Hepatocyte (in vitro differentiated cells): ENCODE data around the gene NEK9. TPM values are rescaled to one million over a fixed set of nuclear protein-coding genes. Genes with fewer than 3 reads are reported as not detected.
A peak's percentile ranks its signal among the peaks of the same experiment; 100 is the strongest.
"Not testable (repeated sequence)": the region's sequence is repeated elsewhere in the genome, so short reads cannot be mapped to it uniquely, and the experiment has no call there.

ENCODE experiments used
- DNase-seq: peaks from one replicate; pipeline ENCODE4 v3.0.0-alpha.2; 2016; ENCODE audit warnings: low spot score
- H2AFZ ChIP-seq: fragments of 200-600 bp; sonication (generic); 2 replicates; pipeline ENCODE4 v1.6.0; 2016; ENCODE audit warnings: antibody characterized with exemption, mild to moderate bottlenecking
- H3K27ac ChIP-seq: fragments of 200-600 bp; sonication (generic); 2 replicates; pipeline ENCODE4 v1.5.1; 2016; ENCODE audit warnings: mild to moderate bottlenecking
- H3K27me3 ChIP-seq: fragments of 200-600 bp; sonication (generic); 2 replicates; pipeline ENCODE4 v1.6.1; 2016
- H3K36me3 ChIP-seq: fragments of 200-600 bp; sonication (generic); replicated peaks from 2 replicates; pipeline ENCODE4 v1.5.1; 2016; ENCODE audit warnings: low read depth; ENCODE audit not compliant: insufficient read depth
- H3K4me1 ChIP-seq: fragments of 200-600 bp; sonication (generic); 2 replicates; pipeline ENCODE4 v1.5.1; 2016; ENCODE audit warnings: mild to moderate bottlenecking, moderate library complexity; ENCODE audit not compliant: insufficient read depth
- H3K4me2 ChIP-seq: fragments of 200-600 bp; sonication (generic); 2 replicates; pipeline ENCODE4 v1.6.0; 2016
- H3K4me3 ChIP-seq: fragments of 200-600 bp; sonication (generic); 2 replicates; pipeline ENCODE4 v1.5.1; 2016; ENCODE audit warnings: mild to moderate bottlenecking
- H3K79me2 ChIP-seq: fragments of 200-600 bp; sonication (generic); 2 replicates; pipeline ENCODE4 v1.6.0; 2017; ENCODE audit warnings: mild to moderate bottlenecking
- H3K9me2 ChIP-seq: fragments of 200-600 bp; sonication (generic); replicated peaks from 2 replicates; pipeline ENCODE4 v1.6.0; 2017; ENCODE audit warnings: mild to moderate bottlenecking; ENCODE audit not compliant: insufficient read depth
- H3K9me3 ChIP-seq: fragments of 200-600 bp; sonication (generic); 2 replicates; pipeline ENCODE4 v1.5.1; 2016; ENCODE audit warnings: low read depth, mild to moderate bottlenecking
- H4K20me1 ChIP-seq: fragments of 200-600 bp; sonication (generic); 2 replicates; pipeline ENCODE4 v1.6.0; 2016; ENCODE audit warnings: mild to moderate bottlenecking; ENCODE audit not compliant: insufficient read depth, poor library complexity, severe bottlenecking
- CTCF ChIP-seq: fragments of 200-600 bp; sonication (generic); IDR thresholded peaks from 2 replicates; pipeline ENCODE4 v1.5.1; 2016; ENCODE audit warnings: antibody characterized with exemption, mild to moderate bottlenecking; ENCODE audit not compliant: poor library complexity
- EZH2 ChIP-seq: fragments of 200-600 bp; sonication (generic); IDR thresholded peaks from 2 replicates; pipeline ENCODE4 v1.6.1; 2016; ENCODE audit warnings: antibody characterized with exemption, mild to moderate bottlenecking, borderline replicate concordance
- EZH2phosphoT487 ChIP-seq: fragments of 200-600 bp; sonication (generic); IDR thresholded peaks from one replicate; pipeline ENCODE4 v1.6.1; 2018; ENCODE audit warnings: antibody characterized with exemption, mild to moderate bottlenecking, low read depth, moderate library complexity; ENCODE audit not compliant: unreplicated experiment, severe bottlenecking
- WGBS: methylation state at CpG from one replicate; pipeline ENCODE4 v1.1.6; 2016; ENCODE audit warnings: low lambda C conversion rate; ENCODE audit errors: missing lambda C conversion rate; 5-methylcytosine and 5-hydroxymethylcytosine counted together
- polyA plus RNA-seq: library from polyadenylated mRNA; unstranded; fragments of >200 nt; fragmentation: Nextera tagmentation; extraction: Ambion mirVana; gene quantifications from 2 replicates; pipeline ENCODE4 v1.2.1, GENCODE V29; 2016
- total RNA-seq: library from RNA; depleted of rRNA; stranded (reverse); fragments of >200 nt; gene quantifications from 2 replicates; pipeline ENCODE4 v1.2.3, GENCODE V29; 2014

Gene NEK9
- total and polyA plus RNA-seq, 2 experiments from 2014 or later: 8.8 to 21.1 TPM

DNA sequence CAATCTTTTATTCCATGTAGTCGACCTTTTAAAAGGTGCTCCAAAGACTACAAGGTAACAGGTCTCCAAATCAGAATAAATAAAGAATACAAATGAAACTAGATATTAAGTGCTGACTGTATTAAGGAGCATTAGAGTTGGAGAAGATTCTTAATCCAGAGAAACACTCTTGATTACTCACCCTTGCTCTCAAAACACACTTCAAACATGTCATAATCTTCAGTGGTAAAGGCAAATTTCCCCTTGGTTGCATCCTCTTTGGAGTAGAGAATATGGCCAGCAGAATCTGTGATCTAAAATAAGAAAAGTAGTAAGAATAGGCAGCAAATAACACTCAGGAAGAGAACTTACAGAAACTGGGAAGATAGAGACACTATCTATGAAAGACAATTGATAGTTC is 25.0 kb upstream of the NEK9 start:
- no peak overlapping the region for H3K27ac ChIP-seq
- H3K4me3 ChIP-seq: no peak overlapping the region
- no peaks in the 10 kb centered on the region for H3K9me3 ChIP-seq
- H2AFZ ChIP-seq: no peak overlapping the region
- H3K4me1 ChIP-seq: peaks cover 6% of the 10 kb centered on the region
- no peaks in the 10 kb centered on the region for H3K36me3 ChIP-seq
- peaks cover 78% of the 10 kb centered on the region for H3K79me2 ChIP-seq
- H3K4me2 ChIP-seq: no peak overlapping the region
- WGBS: 97% methylated on average over 1 of the region's 1 CpG
- TF ChIP-seq CTCF (no peak), EZH2phosphoT487 (no peak), EZH2 (no peak)
- no peaks in the 10 kb centered on the region for H3K27me3 ChIP-seq
- no peaks in the 10 kb centered on the region for H3K9me2 ChIP-seq
- H4K20me1 ChIP-seq: peaks cover 18% of the 10 kb centered on the region
- DNase-seq: no peak

- H3K36me3 ChIP-seq, DNase-seq, H3K4me3 ChIP-seq, H3K9me2 ChIP-seq, H3K9me3 ChIP-seq, H3K27ac ChIP-seq, H3K4me2 ChIP-seq, H4K20me1 ChIP-seq, H2AFZ ChIP-seq, H3K27me3 ChIP-seq: not testable (repeated sequence)
- WGBS: 89% methylated on average over 6 of the region's 6 CpGs
- H3K79me2 ChIP-seq: peaks cover 74% of the 10 kb centered on the region
- H3K4me1 ChIP-seq: peaks cover 14% of the 10 kb centered on the region
Measured at GRCh38 chr14:75150637-75151036, 23.8 kb upstream of the NEK9 start.

- Histone ChIP-seq H3K9me2 (no peaks in the 10 kb centered on the region), H3K36me3 (no peaks in the 10 kb centered on the region), H3K4me1 (peaks cover 14% of the 10 kb centered on the region), H3K79me2 (peaks cover 73% of the 10 kb centered on the region), H4K20me1 (peaks cover 8% of the 10 kb centered on the region), H3K27me3 (no peaks in the 10 kb centered on the region), H3K4me2 (no peak overlapping the region), H3K27ac (peak overlapping the region; percentile 38), H3K4me3 (no peak overlapping the region), H3K9me3 (no peaks in the 10 kb centered on the region), H2AFZ (no peak overlapping the region)
- WGBS: 89% methylated on average over 2 of the region's 2 CpGs
- no peak for DNase-seq
- TF ChIP-seq CTCF (no peak), EZH2phosphoT487 (no peak), EZH2 (no peak)
Measured at GRCh38 chr14:75150150-75150549, 23.3 kb upstream of the NEK9 start.

GRCh38 chr14:75147423-75148071 is 20.7 kb upstream of the NEK9 start:
- Histone ChIP-seq H3K4me1 (peaks cover 10% of the 10 kb centered on the region), H3K27me3 (no peaks in the 10 kb centered on the region), H3K9me2 (no peaks in the 10 kb centered on the region), H3K4me2 (peak overlapping the region; percentile 22), H3K9me3 (no peaks in the 10 kb centered on the region), H3K79me2 (peaks cover 63% of the 10 kb centered on the region), H3K36me3 (no peaks in the 10 kb centered on the region), H2AFZ (no peak overlapping the region), H4K20me1 (peaks cover 4% of the 10 kb centered on the region), H3K4me3 (no peak overlapping the region), H3K27ac (peak overlapping the region; percentile 93)
- DNase-seq: peak; percentile 83
- 42% methylated on average over 13 of the region's 13 CpGs for WGBS
- no peak for TF ChIP-seq EZH2phosphoT487
- TF ChIP-seq CTCF: peak; percentile 45
